GM23248 (cell line): ENCODE measurements around the gene SLC6A12.

ENCODE experiments used
- EZH2 ChIP-seq: fragments of 200-600 bp; sonication (generic); IDR thresholded peaks from 2 replicates; pipeline ENCODE4 v1.6.1; 2018; ENCODE audit warnings: antibody characterized with exemption, mild to moderate bottlenecking; ENCODE audit not compliant: insufficient read depth, poor library complexity, severe bottlenecking
- EZH2phosphoT487 ChIP-seq: fragments of 200-600 bp; sonication (generic); IDR thresholded peaks from 2 replicates; pipeline ENCODE4 v1.6.1; 2018; ENCODE audit warnings: antibody characterized with exemption, moderate library complexity, mild to moderate bottlenecking, low read depth; ENCODE audit not compliant: insufficient read depth

- TF ChIP-seq EZH2phosphoT487, result no peak
- TF ChIP-seq EZH2, result no peak
Measured at GRCh38 chr12:180445-180844, 33.5 kb downstream of the SLC6A12 start.
